Breast epithelium (tissue), 4 donors: ENCODE measurements around the gene FRMD6. TPM values are rescaled to one million over a fixed set of nuclear protein-coding genes. Genes with fewer than 3 reads are reported as not detected.

Experiments used
- DNase-seq, 2 donors: peaks; one replicate each; pipeline ENCODE4 v3.0.0-alpha.2; 2019; ENCODE audit warnings: low spot score in 2 of 2
- H3K27ac ChIP-seq, 2 donors: fragments of 200-600 bp; sonication (generic) in 1 of 2; one replicate each; pipeline ENCODE4 v1.5.1; 2016 to 2019; ENCODE audit warnings: mild to moderate bottlenecking in 1 of 2
- H3K27me3 ChIP-seq, 2 donors: fragments of 200-600 bp; sonication (generic) in 1 of 2; one replicate each; pipeline versions ENCODE4 v1.5.1 to v1.6.0; 2017 to 2019; ENCODE audit warnings: control low read depth in 1 of 2, mild to moderate bottlenecking in 1 of 2
- H3K36me3 ChIP-seq: fragments of 200-600 bp; one replicate; pipeline ENCODE4 v1.5.1; 2019
- H3K4me1 ChIP-seq, 2 donors: fragments of 200-600 bp; sonication (generic); one replicate each; pipeline ENCODE4 v1.5.1; 2016 to 2019; ENCODE audit warnings: control low read depth in 1 of 2
- H3K4me3 ChIP-seq, 3 donors: fragments of 200-600 bp; sonication (generic); 1 replicate in 2 of 3; 2 replicates in 1 of 3; pipeline ENCODE4 v1.5.1; 2016 to 2019; ENCODE audit warnings: mild to moderate bottlenecking in 3 of 3, moderate library complexity in 2 of 3
- H3K9me3 ChIP-seq, 2 donors: fragments of 200-600 bp; sonication (generic) in 1 of 2; one replicate each; pipeline ENCODE4 v1.5.1; 2016 to 2019; ENCODE audit warnings: control low read depth in 1 of 2
- CTCF ChIP-seq, 3 donors: fragments of 450-650 bp; IDR thresholded peaks; one replicate each; pipeline ENCODE4 v1.5.1; 2016 to 2017; ENCODE audit warnings: antibody characterized with exemption in 3 of 3, mild to moderate bottlenecking in 3 of 3, moderate library complexity in 3 of 3
- POLR2A ChIP-seq: fragments of 450-650 bp; IDR thresholded peaks from one replicate; pipeline ENCODE4 v1.6.1; 2016; ENCODE audit warnings: antibody characterized with exemption, mild to moderate bottlenecking, moderate library complexity
- POLR2AphosphoS5 ChIP-seq, 3 donors: sonication (generic); formaldehyde crosslinking; IDR thresholded peaks; one replicate each; pipeline ENCODE4 v1.6.1; 2017; ENCODE audit warnings: antibody characterized with exemption in 3 of 3
- intact Hi-C: fragments of 100-400 bp; cut with DNase I; formaldehyde crosslinking; loops from one replicate; pipeline ENCODE4 v1.15.1; 2023; ENCODE audit warnings: low total_unique reads
- total RNA-seq, 3 donors: library from RNA; depleted of rRNA; stranded (reverse); fragments of >200 nt; gene quantifications; one replicate each; pipeline ENCODE4 v1.1.0, GENCODE V29; 2016

The FRMD6 gene
- total RNA-seq, 3 donors from 2014 or later, result 14.6 to 111 (median 80.3) TPM

- Histone ChIP-seq H3K27me3 (no peaks in the 10 kb centered on the region), H3K4me1 (no peaks in the 10 kb centered on the region)
- TF ChIP-seq POLR2A, result no peak
- no peak for TF ChIP-seq CTCF (IDR thresholded peaks at IDR 0.05)
- no peak for TF ChIP-seq POLR2AphosphoS5 (IDR thresholded peaks at IDR 0.05)
Measured at GRCh38 chr14:51711505-51711904, 59.8 kb downstream of the FRMD6 start.

DNA sequence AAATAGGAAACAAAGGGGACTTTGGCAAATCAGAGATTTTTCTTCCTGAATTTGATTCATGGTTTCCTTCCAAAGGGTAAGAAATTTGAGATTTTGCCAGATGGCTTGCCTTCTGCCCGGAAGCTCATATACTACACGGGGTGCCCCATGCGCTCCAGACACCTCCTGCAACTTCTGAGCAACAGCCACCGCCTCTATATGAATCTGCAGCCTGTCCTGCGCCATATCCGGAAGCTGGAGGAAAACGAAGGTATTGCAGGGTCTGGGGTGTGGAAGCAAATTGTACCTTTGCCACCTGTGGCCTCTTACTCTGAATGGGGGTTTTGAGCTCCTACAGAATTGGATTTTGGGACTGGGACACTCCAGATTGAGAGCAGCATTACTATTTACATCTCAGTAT lies 63.5 kb downstream of the FRMD6 start:
- H3K36me3 ChIP-seq, result no peaks in the 10 kb centered on the region
- H3K27me3 ChIP-seq, result no peaks in the 10 kb centered on the region
- intact Hi-C loops, result no loop called here
- H3K4me1 ChIP-seq, result no peaks in the 10 kb centered on the region
- no peaks in the 10 kb centered on the region for H3K9me3 ChIP-seq
- H3K27ac ChIP-seq, result peak overlapping the region in 1 of 2 donors; percentile 19
- no peak overlapping the region for H3K4me3 ChIP-seq
- TF ChIP-seq POLR2A (no peak), POLR2AphosphoS5 (IDR thresholded peaks at IDR 0.05) (no peak), CTCF (IDR thresholded peaks at IDR 0.05) (no peak)
- DNase-seq, result no peak

More at GRCh38 chr14:51711505-51711904, 59.8 kb downstream of the FRMD6 start:
- H3K27ac ChIP-seq, result no peak overlapping the region
- H3K36me3 ChIP-seq, result no peaks in the 10 kb centered on the region
- DNase-seq, result no peak
- no peak overlapping the region for H3K4me3 ChIP-seq
- intact Hi-C loops, result no loop called here
- H3K9me3 ChIP-seq, result no peaks in the 10 kb centered on the region

DNA sequence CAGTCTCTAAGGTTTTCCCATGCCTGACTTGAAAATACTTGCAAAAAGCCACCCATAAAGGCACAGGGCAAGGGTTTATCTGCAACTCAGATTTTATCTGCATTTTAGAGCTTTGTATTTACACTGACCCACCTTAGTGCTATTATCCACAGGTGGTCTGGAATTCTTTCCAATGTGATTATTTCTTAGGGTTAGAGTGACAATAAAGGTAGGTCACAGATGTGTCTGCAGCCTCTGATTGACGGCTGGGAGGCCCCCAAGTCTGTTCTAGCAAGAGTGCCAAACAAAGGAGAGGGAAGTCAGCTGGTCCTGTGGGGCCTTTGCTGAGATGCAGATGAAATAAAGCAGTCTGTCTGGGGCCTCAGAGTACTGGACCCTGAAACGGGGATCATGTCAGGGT lies 64.0 kb downstream of the FRMD6 start:
- no peaks in the 10 kb centered on the region for H3K9me3 ChIP-seq
- no peaks in the 10 kb centered on the region for H3K4me1 ChIP-seq
- intact Hi-C loops, result no loop called here
- no peak overlapping the region for H3K4me3 ChIP-seq
- no peak overlapping the region for H3K27ac ChIP-seq
- no peak for DNase-seq
- no peaks in the 10 kb centered on the region for H3K36me3 ChIP-seq
- no peaks in the 10 kb centered on the region for H3K27me3 ChIP-seq
- no peak for TF ChIP-seq CTCF (IDR thresholded peaks at IDR 0.05)
- TF ChIP-seq POLR2AphosphoS5 (IDR thresholded peaks at IDR 0.05), result no peak
- no peak for TF ChIP-seq POLR2A

DNA sequence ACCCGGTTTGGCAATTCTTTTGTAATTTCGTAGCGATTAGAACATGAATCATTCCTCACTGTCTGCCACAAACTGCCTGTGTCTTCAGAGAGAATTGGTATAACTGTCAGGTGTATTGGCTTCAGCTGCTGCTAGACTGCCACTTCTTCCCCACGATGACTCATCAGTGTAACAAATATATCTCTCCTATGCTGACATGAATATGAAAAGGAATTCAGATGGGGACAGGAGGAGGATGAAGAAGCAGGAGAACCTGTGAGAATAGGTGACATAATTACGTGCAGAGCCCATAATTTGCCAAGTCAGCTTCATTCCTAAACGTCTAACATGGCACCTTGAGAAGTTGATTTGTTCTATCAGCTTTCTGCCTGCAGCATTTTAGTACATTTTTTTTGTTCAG lies 64.9 kb downstream of the FRMD6 start:
- H3K27ac ChIP-seq, result no peak overlapping the region

GRCh38 chr14:51717766-51718165 lies 66.1 kb downstream of the FRMD6 start:
- no peak for DNase-seq
- no peak for TF ChIP-seq POLR2AphosphoS5 (IDR thresholded peaks at IDR 0.05)
- no peak for TF ChIP-seq POLR2A
- no peak for TF ChIP-seq CTCF (IDR thresholded peaks at IDR 0.05)
- Histone ChIP-seq H3K27ac (no peak overlapping the region), H3K4me3 (no peak overlapping the region), H3K36me3 (no peaks in the 10 kb centered on the region), H3K9me3 (no peaks in the 10 kb centered on the region), H3K4me1 (no peaks in the 10 kb centered on the region), H3K27me3 (no peaks in the 10 kb centered on the region)
- intact Hi-C loops, result no loop called here

More for the DNA sequence above, 64.9 kb downstream of the FRMD6 start:
- no peak overlapping the region for H3K4me3 ChIP-seq
- no peak for DNase-seq
- no peaks in the 10 kb centered on the region for H3K9me3 ChIP-seq
- H3K4me1 ChIP-seq, result no peaks in the 10 kb centered on the region
- H3K27me3 ChIP-seq, result no peaks in the 10 kb centered on the region
- no peaks in the 10 kb centered on the region for H3K36me3 ChIP-seq
- intact Hi-C loops, result no loop called here
- TF ChIP-seq CTCF (IDR thresholded peaks at IDR 0.05), result no peak
- no peak for TF ChIP-seq POLR2AphosphoS5 (IDR thresholded peaks at IDR 0.05)
- TF ChIP-seq POLR2A, result no peak
